ENCODE results near the gene CALN1.
A peak's percentile ranks its signal among the peaks of the same experiment; 100 is the strongest.
"Not testable (repeated sequence)": the region's sequence is repeated elsewhere in the genome, so short reads cannot be mapped to it uniquely, and the experiment has no call there.

CALN1 gene

DNA sequence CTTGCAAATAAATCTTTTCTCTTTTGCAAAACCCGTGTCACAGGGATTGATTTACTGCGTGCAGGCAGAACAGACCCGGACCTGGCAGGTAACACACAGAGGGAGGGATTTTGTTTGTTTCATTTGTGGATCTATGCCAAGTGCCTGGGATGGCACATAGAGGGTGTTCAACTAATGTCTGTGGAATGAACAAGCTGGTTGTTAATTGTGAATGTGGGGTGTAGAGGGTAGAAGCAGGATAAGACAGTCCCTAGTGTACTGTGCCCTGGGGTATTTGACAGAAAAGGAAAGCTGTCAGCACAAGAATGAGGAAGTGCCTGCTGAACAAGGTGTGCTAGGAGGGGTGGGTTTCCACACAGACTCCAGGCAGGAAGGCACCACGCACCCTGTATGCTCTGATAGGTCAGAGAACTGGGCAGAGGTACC lies 331.8 kb downstream of the CALN1 start:
- peak; percentile 39 for DNase-seq

DNA sequence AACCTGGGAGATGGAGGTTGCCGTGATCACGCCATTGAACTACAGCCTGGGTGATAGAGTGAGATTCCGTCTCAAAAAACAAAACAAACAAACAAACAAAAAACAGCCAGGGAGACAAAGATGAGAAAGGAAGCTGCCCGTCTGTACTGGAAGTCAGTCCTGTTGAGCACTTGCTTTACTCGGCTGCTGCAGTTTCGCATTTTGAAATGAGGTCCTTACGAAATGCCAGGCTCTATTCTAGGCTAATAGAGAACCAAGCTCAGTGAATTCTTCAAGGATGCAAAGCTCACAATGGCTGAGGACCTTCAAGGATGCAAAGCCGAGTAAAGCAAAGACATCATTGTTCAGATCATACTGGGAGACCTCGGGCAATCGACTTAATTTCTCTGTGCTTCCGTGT lies 333.3 kb downstream of the CALN1 start:
- no peak for DNase-seq

DNA sequence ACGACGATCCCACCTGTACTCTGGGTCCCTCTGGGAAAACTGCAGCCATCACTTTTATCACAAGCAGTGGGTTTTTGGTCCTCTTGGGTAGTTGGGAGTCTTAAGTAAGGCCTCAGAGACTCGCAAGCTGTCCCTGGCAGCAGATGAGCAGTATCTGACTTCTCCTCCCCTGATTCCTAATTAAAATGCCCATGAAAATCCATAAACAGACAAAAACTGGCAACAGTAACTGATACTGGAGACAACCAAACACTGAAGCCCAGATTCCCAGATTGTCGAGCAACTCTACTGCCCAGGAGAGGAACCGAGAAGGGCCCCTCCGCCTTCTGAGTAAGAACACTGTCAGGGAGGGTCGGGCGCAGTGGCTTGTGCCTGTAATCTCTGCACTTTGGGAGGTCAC lies 333.8 kb downstream of the CALN1 start:
- DNase-seq, result no peak

DNA sequence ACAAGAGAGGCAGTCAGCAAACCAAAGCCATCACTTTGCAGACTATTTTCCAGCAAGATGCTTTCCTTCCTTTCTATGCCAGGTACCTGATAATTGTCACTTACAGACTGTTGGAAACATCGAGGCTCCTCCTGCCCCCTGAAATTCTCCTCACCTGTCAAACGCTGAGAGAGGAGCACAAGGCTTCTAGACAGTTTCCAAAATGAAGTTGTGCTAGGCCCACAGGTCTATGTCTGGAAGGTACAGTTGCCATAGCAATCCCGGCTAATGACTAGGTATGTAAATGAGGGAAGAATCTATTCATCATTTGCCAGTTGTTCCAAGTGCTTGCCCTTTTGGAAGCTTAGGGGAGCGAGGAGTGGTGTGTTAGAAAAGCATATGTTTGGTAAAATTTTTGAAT lies 334.4 kb downstream of the CALN1 start:
- DNase-seq, result no peak

DNA sequence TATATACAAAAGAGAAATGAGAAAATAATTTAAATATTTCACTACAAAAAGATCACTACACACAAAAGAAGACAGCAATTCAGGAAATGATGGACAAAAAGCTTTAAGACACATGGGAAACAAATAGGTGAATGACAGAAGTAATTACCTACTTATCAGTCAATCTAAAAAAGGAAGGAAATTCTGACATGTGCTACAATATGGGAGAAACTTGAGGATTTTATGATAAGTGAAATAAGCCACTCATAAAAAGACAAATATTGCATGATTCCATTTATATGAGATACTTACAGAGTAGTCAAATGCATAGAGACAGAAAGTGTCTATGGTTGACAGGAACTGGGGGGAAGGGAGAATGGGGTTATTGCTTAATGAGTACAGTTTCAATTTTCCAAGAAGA lies 339.2 kb downstream of the CALN1 start:
- no peak for DNase-seq

DNA sequence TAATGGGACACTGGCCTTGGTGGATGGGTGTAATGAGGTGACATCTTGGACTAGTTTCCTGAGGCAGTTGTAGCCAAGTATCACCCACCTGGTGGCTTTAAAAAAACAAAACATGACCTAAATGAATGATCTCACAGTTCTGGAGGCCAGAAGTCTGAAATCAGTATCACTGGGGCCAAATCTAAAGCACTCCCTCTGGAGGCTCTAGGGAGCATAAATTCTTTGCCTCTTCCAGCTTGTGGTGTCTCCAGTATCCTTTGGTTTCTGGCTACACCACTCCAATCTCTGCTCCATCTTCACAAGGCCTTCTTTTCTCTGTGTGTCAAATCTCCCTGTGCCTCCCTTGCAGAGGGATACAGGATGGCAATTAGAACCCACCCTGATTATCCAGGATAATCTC lies 342.9 kb downstream of the CALN1 start:
- DNase-seq, result no peak

DNA sequence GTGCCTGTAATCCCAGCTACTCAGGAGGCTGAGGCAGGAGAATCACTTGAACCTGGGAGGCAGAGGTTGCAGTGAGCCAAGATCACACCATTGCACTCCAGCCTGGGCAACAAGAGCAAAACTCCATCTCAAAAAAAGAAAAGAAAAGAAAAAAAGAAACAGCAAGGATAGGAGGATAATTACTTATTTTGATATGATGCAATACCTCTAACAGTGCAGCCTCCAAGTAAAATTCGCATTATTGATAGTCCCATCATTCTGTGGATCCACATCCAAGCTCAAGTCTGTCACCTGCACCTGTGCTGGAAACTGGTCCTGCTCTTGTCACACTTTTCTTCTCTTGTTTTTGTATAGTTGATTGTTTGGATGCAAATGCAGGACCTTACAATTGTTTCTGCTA lies 346.4 kb downstream of the CALN1 start:
- DNase-seq, result not testable (repeated sequence)

DNA sequence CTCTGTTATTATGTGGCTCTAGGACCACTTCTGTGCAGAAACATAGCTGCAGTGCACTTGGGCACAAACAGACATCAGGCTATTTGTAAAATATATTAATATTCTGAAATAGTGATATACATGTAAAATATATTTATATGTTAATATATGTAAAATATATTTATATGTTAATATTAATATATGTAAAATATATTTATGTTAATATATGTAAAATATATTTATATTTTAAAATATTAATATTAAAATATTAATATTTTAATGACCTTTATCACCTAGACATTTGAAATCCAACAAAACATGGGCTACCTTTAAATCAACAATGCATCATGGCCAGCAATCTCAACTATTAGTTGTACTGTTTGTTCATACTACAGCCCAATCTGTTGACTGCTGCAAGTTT lies 347.2 kb downstream of the CALN1 start:
- no peak for DNase-seq

DNA sequence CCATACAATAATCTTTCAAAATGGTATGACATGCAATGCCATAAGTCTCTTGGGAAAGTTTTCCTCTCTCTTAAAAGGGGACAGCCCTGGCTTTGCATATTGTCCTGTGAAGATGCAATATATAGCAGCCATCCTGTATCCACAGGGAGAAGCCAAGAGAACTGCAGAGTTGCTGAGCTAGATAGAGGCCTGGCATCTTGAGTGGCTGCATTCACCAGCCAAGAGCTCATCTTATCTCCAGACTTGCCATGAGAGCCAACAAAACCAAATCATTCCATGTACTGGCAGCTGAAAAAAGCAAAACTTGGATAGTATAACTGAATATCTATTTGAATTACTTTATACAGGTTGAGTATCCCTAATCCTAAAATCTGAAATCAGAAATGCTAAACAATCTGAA lies 348.8 kb downstream of the CALN1 start:
- no peak for DNase-seq

DNA sequence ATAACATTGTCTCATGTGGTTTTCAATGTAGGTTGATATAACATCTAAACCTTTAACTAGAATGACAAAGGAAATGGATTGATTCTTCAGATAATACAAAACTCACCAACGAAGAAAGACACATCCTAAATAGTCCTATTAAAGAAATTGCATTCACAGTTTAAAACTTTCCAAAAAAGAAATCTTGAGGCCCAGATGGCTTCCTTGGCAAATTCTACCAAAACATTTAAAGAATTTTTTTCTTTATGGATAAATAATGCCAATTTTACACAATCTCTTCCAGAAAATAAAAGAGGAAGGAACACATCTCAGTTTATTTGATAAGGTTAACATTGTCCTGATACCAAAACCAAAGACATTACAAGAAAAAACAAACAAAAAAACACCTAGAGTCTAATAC lies 349.5 kb downstream of the CALN1 start:
- DNase-seq, result no peak

DNA sequence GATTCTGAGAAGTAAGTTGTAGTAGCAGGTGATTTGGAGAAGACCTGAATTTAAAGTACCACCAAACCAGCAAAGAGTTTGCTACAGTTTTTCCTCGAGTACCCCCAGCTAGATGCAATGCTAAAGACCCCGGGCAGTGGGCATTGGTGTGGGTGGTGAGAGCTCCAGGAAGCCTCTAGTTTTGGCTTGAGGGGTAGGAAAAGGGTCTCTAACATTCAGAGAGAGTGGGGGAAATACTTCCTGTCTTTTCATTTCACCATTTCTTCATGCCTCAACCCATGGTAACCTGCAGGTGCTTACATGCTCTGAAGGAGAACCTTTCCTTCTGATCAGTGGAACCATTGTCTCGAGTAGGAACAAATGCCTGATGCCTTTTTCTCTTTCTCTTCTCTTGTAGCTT lies 352.2 kb downstream of the CALN1 start:
- no peak for DNase-seq

DNA sequence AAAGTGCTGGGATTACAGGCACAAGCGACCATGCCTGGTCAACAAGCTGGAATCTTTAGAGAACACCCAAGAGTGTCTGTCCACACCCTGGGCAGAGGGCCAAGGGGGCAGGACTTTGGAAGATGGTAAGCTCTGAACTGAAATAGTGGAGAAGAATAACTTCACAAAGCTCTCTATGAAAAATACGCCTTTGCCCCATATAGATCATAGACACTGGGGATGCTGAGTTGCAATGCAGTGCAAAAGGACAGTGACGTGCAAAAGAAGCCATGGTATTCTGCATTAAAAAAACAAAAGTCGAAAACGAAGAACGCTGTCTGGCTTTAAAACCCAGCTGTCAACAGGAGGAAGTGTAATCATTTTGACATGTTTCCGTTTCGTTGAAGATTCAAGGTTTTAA lies 353.6 kb downstream of the CALN1 start:
- DNase-seq, result peak; percentile 7

DNA sequence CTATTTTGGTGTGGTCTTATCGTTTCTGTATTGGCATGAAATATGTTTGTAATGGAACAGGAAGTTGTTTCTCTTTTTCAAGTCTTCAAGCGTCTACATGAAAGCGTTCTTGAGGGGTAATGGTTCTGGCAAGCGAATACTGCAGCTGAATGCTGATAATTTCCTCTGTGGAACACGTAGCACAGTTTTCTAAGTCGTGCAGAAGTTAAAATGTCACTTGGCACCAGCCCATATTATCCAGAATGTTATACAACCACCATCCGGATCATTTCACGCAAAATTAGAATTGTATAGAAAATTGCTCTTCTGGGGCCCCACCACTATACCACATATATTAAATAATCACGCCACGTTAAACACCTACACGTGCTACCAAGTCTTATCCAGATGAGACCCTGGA lies 354.3 kb downstream of the CALN1 start:
- no peak for DNase-seq

DNA sequence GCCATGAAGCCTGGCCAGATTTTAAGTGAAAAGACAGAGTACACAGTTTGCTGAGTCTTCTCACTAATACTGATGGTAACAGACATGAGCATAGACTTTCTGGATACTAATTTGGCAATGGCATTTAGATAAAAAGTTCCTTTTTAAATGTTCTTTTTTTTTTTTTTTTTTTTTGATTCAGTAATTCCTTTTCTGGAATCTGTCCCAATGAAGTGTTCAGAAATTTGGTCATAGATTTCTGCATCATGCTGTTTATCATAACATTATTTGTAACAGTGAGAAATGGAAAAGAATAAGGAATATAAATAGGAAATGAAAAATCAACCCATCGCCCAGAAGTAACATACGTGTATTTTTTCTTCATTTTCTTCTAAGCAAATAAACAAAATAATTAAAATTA lies 354.9 kb downstream of the CALN1 start:
- DNase-seq, result no peak

DNA sequence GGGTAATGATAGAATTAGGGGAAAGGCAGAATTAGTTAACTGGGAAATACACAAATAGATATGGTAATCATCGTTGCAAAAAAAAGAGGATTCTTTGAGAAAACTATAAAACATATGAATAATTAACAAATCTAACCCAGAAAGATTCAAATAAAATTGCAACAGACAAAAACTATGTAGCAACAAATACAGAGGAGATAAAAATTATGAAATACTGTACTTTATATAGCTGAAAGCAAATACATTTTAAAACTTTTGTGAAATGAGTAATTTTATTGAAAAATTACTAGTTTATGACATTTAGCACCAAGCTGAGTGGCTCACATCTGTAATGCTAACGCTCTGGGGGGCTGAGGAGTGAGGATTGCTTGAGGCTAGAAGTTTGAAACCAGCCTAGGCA lies 356.7 kb downstream of the CALN1 start:
- DNase-seq, result no peak

DNA sequence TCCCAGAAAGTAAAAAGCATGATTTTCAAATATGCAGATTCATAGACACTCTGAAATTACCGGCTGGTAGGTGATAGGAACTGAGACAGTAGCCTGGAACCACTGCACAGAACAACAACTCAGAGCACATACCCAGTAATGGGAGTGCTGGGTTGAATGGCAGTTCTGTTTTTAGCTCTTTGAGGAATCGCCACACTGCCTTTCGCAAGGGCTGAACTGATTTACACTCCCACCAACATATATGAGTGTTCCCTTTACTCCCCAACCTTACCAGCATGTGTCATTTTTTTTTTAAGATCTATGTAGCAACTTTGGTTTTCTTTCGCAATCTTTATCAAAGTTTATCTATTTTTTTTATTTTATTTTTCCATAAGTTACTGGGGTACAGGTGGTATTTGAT lies 358.8 kb downstream of the CALN1 start:
- DNase-seq, result no peak

DNA sequence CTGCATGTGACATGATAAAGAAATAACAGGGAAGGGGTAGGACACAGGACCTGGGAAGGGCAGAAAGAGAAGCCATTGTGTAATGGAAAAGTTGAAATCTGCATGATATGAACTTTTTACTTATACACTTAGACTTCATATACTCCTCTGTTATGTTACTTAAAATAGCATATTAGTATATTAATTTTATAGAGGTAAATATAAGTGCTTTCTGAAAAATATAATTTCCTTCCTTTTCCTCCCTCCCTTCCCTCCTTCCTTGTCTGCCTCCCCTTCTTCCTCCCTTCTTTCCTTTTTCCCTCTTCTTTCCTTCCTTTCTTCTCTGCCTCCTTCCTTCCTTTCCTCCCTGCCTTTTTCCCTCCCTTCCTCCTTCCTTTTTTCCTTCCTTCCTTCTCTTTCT lies 363.7 kb downstream of the CALN1 start:
- no peak for DNase-seq

DNA sequence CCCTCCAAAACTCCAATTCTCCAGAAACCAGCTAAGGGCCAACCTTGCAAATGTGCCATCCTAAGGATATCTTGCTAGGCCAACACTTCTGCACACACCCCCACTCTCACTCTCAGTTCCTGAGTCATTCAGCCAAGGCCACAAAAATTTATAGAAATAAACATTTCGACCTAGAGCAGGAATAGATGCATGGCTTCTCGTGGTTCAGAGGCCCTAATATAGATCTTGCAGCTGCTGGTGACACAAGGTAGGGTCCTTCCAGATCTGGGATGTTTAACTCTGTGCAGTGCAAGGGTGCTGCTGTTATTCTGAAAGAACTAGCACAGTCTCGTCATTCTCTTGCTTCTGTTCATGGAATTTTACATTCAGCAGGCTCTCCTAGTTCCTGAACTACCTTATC lies 369.3 kb downstream of the CALN1 start:
- no peak for DNase-seq

DNA sequence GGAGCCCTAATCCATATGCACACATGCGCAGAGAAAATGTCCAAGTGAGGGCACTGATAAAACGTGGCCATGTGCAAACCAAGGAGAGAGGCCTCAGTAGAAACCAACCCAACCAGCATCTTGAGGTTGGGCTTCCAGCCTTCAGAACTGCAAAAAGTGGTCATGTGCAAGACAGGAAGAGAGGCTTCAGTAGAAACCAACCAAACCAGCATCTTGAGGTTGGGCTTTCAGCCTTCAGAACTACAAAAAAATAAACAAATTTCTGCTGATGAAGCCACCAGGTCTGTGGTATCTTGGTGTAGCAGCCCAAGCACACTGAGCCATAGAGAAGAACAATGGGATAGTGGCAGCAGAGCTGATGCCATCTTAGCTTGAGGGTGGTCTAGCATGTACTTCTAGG lies 371.5 kb downstream of the CALN1 start:
- DNase-seq, result no peak

DNA sequence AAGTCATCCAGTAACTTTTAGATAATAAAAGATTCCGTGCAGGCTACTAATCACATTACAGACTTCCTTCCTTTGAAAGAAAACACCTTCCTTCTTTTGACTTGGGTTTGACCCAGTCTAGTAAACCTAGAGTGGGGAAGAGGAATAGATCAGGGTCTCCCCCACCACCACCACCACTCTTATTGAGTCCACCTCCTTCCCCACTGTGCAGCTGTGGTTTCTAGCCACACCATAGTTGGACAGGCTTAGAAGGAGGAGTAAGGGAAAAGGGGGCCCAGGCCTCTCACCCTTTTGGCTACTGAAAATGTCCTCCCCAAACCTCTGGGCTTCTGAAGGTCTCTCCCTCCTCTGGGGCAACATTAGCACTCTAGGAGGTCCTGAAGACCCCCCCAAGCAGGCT lies 372.7 kb downstream of the CALN1 start:
- DNase-seq, result no peak

DNA sequence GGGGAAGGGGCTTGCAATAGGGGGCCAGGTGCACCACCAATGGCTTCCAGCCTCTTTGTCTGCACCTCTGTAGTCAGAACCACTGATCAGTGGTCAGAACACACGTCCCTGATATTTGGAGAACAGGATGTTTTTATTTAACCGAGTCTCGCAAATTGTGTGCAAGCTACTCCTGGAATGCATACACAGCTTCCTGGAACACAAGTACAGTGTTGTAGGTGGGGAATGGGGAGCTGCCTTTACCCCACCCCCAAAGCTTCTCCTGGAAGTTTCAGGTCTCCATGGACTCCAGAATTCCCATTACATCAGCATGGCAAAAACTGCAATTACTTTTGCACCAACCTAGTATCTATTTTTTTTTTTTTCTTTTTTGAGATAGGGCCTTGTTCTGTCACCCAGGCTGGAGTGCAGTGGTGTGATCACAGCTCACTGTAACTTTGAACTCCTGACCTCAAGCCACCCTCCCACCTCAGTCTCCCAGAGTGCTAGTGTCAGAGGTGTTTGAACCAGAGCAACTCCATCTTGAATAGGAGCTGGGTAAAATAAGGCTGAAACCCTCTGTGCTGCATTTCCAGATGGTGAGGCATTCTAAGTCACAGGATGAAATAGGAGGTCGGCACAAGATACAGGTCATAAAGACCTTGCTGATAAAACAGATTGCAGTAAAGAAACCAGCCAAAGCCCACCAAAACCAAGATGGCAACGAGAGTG lies 374.0 kb downstream of the CALN1 start:
- DNase-seq, result no peak

DNA sequence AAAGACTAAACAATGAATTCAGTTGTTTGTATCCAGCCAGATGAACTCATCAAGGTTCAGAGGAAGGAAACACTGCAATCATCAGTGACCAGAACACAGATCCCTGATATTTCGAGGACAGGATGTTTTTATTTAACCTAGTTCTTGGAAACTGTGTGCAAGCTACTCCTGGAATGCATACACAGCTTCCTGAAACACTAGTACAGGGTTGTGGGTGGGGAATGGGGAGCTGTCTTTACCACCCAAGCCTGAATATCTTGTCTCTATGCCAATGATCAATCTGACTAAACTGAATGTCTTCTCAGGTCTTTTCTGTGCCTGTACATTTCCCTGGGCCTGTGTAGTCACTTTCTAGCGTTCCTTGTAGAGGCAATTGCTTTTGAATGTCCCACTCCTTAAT lies 374.6 kb downstream of the CALN1 start:
- DNase-seq, result no peak

DNA sequence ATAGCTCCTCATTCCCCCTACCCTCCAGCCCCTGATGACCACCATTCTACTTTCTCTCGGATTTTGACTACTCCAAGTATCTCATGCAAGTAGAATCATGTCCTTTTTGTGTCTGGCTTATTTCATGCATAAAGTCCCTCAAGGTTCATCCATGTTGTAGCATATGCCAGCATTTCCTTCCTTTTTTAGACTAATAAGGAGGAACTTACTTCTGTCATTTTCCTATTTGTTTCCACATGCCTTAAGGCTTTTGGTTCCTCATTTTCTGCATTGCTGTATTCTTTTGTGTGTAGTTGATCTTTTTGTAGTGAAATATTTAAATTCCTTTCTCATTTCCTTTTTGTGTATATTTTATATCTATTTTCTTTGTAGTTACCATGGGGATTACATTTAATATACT lies 376.9 kb downstream of the CALN1 start:
- peak; percentile 25 for DNase-seq

DNA sequence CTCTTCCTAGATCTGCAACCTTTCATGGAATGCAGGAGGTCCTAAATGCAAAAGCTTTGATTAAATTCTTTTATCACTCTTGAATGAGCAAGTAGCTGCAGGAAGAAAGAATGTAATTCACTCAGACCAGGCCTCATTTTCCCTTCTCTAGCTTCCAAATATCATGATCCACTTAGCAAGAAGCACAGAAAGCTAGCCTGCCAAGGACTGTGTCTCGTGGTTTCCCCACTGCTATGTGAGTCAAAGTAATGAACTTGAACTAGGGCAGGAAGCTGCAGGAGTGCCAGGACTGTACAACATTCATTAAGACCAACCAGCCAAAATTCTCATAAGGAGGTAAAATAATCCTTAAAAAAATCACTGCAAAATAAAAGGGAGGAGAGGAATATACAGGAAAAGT lies 379.2 kb downstream of the CALN1 start:
- no peak for DNase-seq

DNA sequence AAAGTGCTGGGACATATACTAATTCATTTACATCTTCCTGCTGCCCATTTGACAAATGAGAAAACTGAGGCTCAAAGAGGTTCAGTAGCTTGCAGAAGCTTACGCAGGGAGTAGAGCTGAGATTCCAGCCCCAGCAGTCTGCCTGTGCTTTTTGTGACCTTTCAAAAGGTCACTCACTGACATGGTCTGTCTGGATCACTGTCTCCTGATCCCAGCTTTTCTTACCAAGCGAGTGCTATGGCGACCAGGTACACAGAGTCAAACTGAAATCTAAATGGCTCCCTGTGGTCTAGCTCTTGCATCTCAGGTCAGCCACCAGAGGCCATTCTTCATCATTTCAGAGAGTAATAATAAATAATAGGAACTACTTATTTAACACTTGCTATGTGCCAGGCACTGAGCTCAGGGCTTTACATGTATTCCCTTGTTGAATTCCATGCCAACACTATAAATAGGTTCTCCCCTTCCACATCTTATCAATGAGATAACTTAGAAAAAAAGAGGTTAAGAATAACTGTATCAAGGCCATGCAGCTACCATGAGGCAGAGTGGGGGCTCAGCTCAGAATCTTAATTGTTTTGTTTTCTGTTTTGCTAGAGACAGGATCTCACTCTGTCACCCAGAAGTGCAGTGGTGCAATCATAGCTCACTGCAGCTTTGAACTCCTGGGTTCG lies 381.0 kb downstream of the CALN1 start:
- no peak for DNase-seq

Measured in GDM1 (cell line).